ENCODE results near the gene F2. TPM values are rescaled to one million over a fixed set of nuclear protein-coding genes. Genes with fewer than 3 reads are reported as not detected.

F2 gene
- total and polyA plus RNA-seq, 7 experiments from 2014 or later: 0.15 TPM; not detected in 6

- peak overlapping the region in 7 of 10 donors; percentile 3 to 91 (median 56) for H3K4me3 Mint-ChIP-seq
- Histone ChIP-seq H3K36me3 (ENCODE audit: control insufficient read depth in 2 of 3, insufficient read depth in 3 of 3, low read length in 3 of 3) (peaks cover 15 to 47% (median 28%) of the 10 kb centered on the region in 3 experiments), H3K27me3 (ENCODE audit: control insufficient read depth in 2 of 2, insufficient read depth in 2 of 2, low read length in 2 of 2) (no peaks in the 10 kb centered on the region), H3K4me3 (ENCODE audit: low read length) (no peak overlapping the region), H3K27ac (ENCODE audit: low read depth, low read length) (no peak overlapping the region), H3K4me1 (ENCODE audit: control insufficient read depth in 2 of 2, insufficient read depth in 2 of 2, low read length in 2 of 2) (peaks cover 27 to 35% of the 10 kb centered on the region in 2 donors), H3K9me3 (ENCODE audit: control insufficient read depth in 2 of 3, low read length in 3 of 3) (no peaks in the 10 kb centered on the region)
- peak overlapping the region in 5 of 9 donors; percentile 35 to 81 (median 76) for H3K27ac Mint-ChIP-seq
- no peak for ATAC-seq
- peaks cover 38 to 69% (median 43%) of the 10 kb centered on the region in 7 donors for H3K4me1 Mint-ChIP-seq
- peaks cover 0 to 28% (median 8%) of the 10 kb centered on the region in 5 donors for H3K36me3 Mint-ChIP-seq
- ChIA-PET POLR2A (interaction anchor here (0.6 to 12.4 kb wide), 6 partner anchors 11 to 1164 kb away, joined by 3 to 135 read pairs (median 3); partner anchors contain the start of gene PEX16), CTCF (interaction anchor here (1.0 to 1.1 kb wide), 2 partner anchors 19 to 80 kb away, joined by 3 read pairs; partner anchors contain the start of genes ATG13 and HARBI1)
- no peak for DNase-seq
- intact Hi-C loops (cut with micrococcal nuclease): loop anchor here in 1 of 2 donors (5.0 kb wide), 1 partner anchor 860 kb away; no protein-coding TSS in a partner anchor
- H3K27me3 Mint-ChIP-seq: peaks cover 0 to 5% (median 0%) of the 10 kb centered on the region in 5 donors
- H3K9me3 Mint-ChIP-seq: peaks cover 0 to 2% (median 0%) of the 10 kb centered on the region in 11 donors
Observed at GRCh38 chr11:46697303-46697702, 21.7 kb upstream of the F2 start.

DNA sequence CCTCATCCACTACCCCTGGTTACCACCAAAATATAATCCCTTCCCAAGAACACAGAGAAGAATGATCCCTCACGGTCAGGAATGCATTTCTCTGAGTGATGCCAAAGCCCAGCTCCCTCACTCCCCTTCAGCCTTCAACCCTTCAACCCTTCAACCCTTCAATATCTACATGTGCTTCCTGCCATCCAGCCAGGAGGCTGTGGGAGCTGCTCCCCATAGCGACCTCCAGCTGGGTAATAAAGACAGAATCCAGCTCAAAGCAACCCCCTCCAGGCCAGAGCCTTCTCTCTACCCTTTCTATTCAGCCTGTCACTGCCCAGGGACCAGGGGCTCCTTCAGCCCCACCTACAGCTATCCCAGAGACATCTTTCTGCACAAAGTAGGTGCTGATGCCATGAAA is 21.3 kb upstream of the F2 start:
- H3K9me3 ChIP-seq (ENCODE audit: control insufficient read depth in 2 of 3, low read length in 3 of 3): no peaks in the 10 kb centered on the region
- peaks cover 0 to 5% (median 0%) of the 10 kb centered on the region in 5 donors for H3K27me3 Mint-ChIP-seq
- peaks cover 31 to 38% of the 10 kb centered on the region in 2 donors for H3K4me1 ChIP-seq (ENCODE audit: control insufficient read depth in 2 of 2, insufficient read depth in 2 of 2, low read length in 2 of 2)
- peaks cover 0 to 32% (median 8%) of the 10 kb centered on the region in 5 donors for H3K36me3 Mint-ChIP-seq
- CTCF ChIA-PET: interaction anchor here (1.0 kb wide), 1 partner anchor 19 kb away, joined by 3 read pairs; no protein-coding TSS in a partner anchor
- H3K27me3 ChIP-seq (ENCODE audit: control insufficient read depth in 2 of 2, insufficient read depth in 2 of 2, low read length in 2 of 2): no peaks in the 10 kb centered on the region
- no peak overlapping the region for H3K4me3 ChIP-seq (ENCODE audit: low read length)
- H3K4me1 Mint-ChIP-seq: peaks cover 42 to 73% (median 47%) of the 10 kb centered on the region in 7 donors
- intact Hi-C loops (cut with micrococcal nuclease): loop anchor here in 1 of 2 donors (5.0 kb wide), 1 partner anchor 860 kb away; no protein-coding TSS in a partner anchor
- DNase-seq (no peak), ATAC-seq (no peak)
- H3K9me3 Mint-ChIP-seq: peaks cover 0 to 2% (median 0%) of the 10 kb centered on the region in 11 donors
- no peak overlapping the region for H3K27ac ChIP-seq (ENCODE audit: low read depth, low read length)
- peak overlapping the region in 8 of 10 donors; percentile 3 to 100 (median 62) for H3K4me3 Mint-ChIP-seq
- POLR2A ChIA-PET: interaction anchor here (0.6 to 12.4 kb wide), 5 partner anchors 13 to 780 kb away, joined by 3 to 135 read pairs (median 3); partner anchors contain the start of gene PEX16
- peaks cover 15 to 48% (median 32%) of the 10 kb centered on the region in 3 experiments for H3K36me3 ChIP-seq (ENCODE audit: control insufficient read depth in 2 of 3, insufficient read depth in 3 of 3, low read length in 3 of 3)
- H3K27ac Mint-ChIP-seq: peak overlapping the region in 8 of 9 donors; percentile 35 to 81 (median 71)

GRCh38 chr11:46698597-46698996 is 20.4 kb upstream of the F2 start:
- CTCF ChIA-PET: interaction anchor here (0.7 to 4.3 kb wide), 3 partner anchors 15 to 28 kb away, joined by 3 to 20 read pairs (median 4); no protein-coding TSS in a partner anchor
- Histone ChIP-seq H3K27me3 (ENCODE audit: control insufficient read depth in 2 of 2, insufficient read depth in 2 of 2, low read length in 2 of 2) (no peaks in the 10 kb centered on the region), H3K4me3 (ENCODE audit: low read length) (no peak overlapping the region), H3K9me3 (ENCODE audit: control insufficient read depth in 2 of 3, low read length in 3 of 3) (no peaks in the 10 kb centered on the region), H3K4me1 (ENCODE audit: control insufficient read depth in 2 of 2, insufficient read depth in 2 of 2, low read length in 2 of 2) (peaks cover 33 to 38% of the 10 kb centered on the region in 2 donors), H3K36me3 (ENCODE audit: control insufficient read depth in 2 of 3, insufficient read depth in 3 of 3, low read length in 3 of 3) (peaks cover 15 to 50% (median 35%) of the 10 kb centered on the region in 3 experiments), H3K27ac (ENCODE audit: low read depth, low read length) (peak overlapping the region; percentile 34)
- peaks cover 4 to 40% (median 12%) of the 10 kb centered on the region in 5 donors for H3K36me3 Mint-ChIP-seq
- peak overlapping the region; percentile 91 to 100 (median 99) for H3K4me3 Mint-ChIP-seq
- peaks cover 48 to 82% (median 56%) of the 10 kb centered on the region in 7 donors for H3K4me1 Mint-ChIP-seq
- POLR2A ChIA-PET: interaction anchor here (0.6 to 12.4 kb wide), 4 partner anchors 15 to 113 kb away, joined by 3 to 135 read pairs (median 3); no protein-coding TSS in a partner anchor
- peaks cover 0 to 2% (median 0%) of the 10 kb centered on the region in 11 donors for H3K9me3 Mint-ChIP-seq
- peaks cover 0 to 5% (median 0%) of the 10 kb centered on the region in 5 donors for H3K27me3 Mint-ChIP-seq
- DNase-seq (no peak), ATAC-seq (no peak)
- H3K27ac Mint-ChIP-seq: peak overlapping the region; percentile 10 to 85 (median 60)
- intact Hi-C loops (cut with micrococcal nuclease): loop anchor here in 1 of 2 donors (5.0 kb wide), 1 partner anchor 861 kb away; no protein-coding TSS in a partner anchor

- DNase-seq (peak; percentile 94 to 99 (median 99)), ATAC-seq (peak; percentile 99)
- Mint-ChIP-seq H3K4me3 (peak within 1 kb of the TSS; percentile 91 to 100 (median 99)), H3K27me3 (peaks cover 0 to 5% (median 0%) of the 10 kb centered on the region in 5 donors), H3K36me3 (peaks cover 5 to 34% (median 19%) of the 10 kb centered on the region in 5 donors), H3K4me1 (peaks cover 40 to 71% (median 54%) of the 10 kb centered on the region in 7 donors), H3K9me3 (peaks cover 0 to 2% (median 0%) of the 10 kb centered on the region in 11 donors), H3K27ac (peak within 1 kb of the TSS; percentile 82 to 98 (median 96))
- H3K27ac ChIP-seq (ENCODE audit: low read depth, low read length): peak within 1 kb of the TSS; percentile 75
- POLR2A ChIA-PET: interaction anchor here (0.5 to 12.4 kb wide), 11 partner anchors 17 to 853 kb away, joined by 3 to 135 read pairs (median 4); partner anchors contain the start of genes ACP2, AMBRA1, ATG13 and CRY2
- peaks cover 33 to 38% of the 10 kb centered on the region in 2 donors for H3K4me1 ChIP-seq (ENCODE audit: control insufficient read depth in 2 of 2, insufficient read depth in 2 of 2, low read length in 2 of 2)
- CTCF ChIA-PET: interaction anchor here (2.2 to 4.3 kb wide), 2 partner anchors 26 to 30 kb away, joined by 10 to 20 read pairs; no protein-coding TSS in a partner anchor
- H3K4me3 ChIP-seq (ENCODE audit: low read length): peak within 1 kb of the TSS; percentile 95
- H3K9me3 ChIP-seq (ENCODE audit: control insufficient read depth in 2 of 3, low read length in 3 of 3): no peaks in the 10 kb centered on the region
- intact Hi-C loops (cut with micrococcal nuclease): loop anchor here (1.0 to 10.0 kb wide), 24 partner anchors 25 to 1346 kb away; partner anchors contain the start of genes AMBRA1 (in 2 of the 2), ARFGAP2 (in 2 of the 2), ATG13 (in 2 of the 2) and CSTPP1 (in 2 of the 2)
- H3K36me3 ChIP-seq (ENCODE audit: control insufficient read depth in 2 of 3, insufficient read depth in 3 of 3, low read length in 3 of 3): peaks cover 8 to 48% (median 20%) of the 10 kb centered on the region in 3 experiments
- H3K27me3 ChIP-seq (ENCODE audit: control insufficient read depth in 2 of 2, insufficient read depth in 2 of 2, low read length in 2 of 2): no peaks in the 10 kb centered on the region
Observed at GRCh38 chr11:46700241-46701077, 18.6 kb upstream of the F2 start, which contains the start of the genes ARHGAP1 and ZNF408. Gene ARHGAP1 (minus strand): TSS chr11:46700619. CDS start chr11:46696107, 4,512 bp downstream. Gene ZNF408 (plus strand): TSS chr11:46701031. CDS start chr11:46701048, 17 bp downstream.

DNA sequence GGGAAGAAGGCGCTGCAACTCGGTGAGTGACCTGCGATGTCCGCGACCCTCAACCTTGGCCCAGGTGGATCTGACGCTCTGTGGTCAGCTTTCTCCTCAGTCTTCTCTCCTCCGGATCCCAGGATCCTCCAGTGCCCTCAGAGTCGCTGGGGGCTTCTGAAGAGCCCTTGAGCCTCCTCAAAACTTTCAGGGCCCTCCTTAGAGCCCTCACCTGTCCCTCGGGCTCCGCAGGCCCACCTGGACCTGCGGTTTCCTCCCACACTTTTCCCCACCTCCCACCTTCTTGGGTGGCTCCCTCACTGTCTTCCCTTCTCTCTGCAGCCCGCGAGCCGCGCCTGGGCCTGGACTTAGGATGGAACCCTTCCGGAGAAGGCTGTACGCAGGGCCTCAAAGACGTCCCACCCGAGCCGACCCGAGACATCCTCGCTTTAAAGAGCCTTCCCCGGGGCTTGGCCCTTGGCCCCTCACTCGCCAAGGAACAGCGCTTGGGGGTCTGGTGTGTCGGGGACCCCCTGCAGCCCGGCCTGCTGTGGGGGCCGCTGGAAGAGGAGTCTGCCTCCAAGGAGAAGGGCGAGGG is 17.8 kb upstream of the F2 start:
- intact Hi-C loops (cut with micrococcal nuclease): loop anchor here (2.0 to 10.0 kb wide), 10 partner anchors 236 to 1346 kb away; partner anchors contain the start of genes ACP2 (in 1 of the 2), CRY2 (in 1 of the 2), CSTPP1 (in 1 of the 2) and DGKZ (in 1 of the 2)
- CTCF ChIA-PET: interaction anchor here (1.0 to 4.3 kb wide), 3 partner anchors 8 to 31 kb away, joined by 3 to 20 read pairs (median 10); no protein-coding TSS in a partner anchor
- no peaks in the 10 kb centered on the region for H3K9me3 ChIP-seq (ENCODE audit: control insufficient read depth in 2 of 3, low read length in 3 of 3)
- Mint-ChIP-seq H3K4me3 (peak overlapping the region; percentile 91 to 100 (median 99)), H3K36me3 (peaks cover 5 to 32% (median 15%) of the 10 kb centered on the region in 5 donors), H3K4me1 (peaks cover 39 to 64% (median 47%) of the 10 kb centered on the region in 7 donors), H3K27ac (peak overlapping the region; percentile 82 to 98 (median 96)), H3K9me3 (peaks cover 0 to 2% (median 0%) of the 10 kb centered on the region in 11 donors), H3K27me3 (peaks cover 0 to 5% (median 0%) of the 10 kb centered on the region in 5 donors)
- DNase-seq (peak in 1 of 9 donors; percentile 34), ATAC-seq (no peak)
- POLR2A ChIA-PET: interaction anchor here (0.8 to 12.4 kb wide), 9 partner anchors 15 to 854 kb away, joined by 3 to 135 read pairs (median 4); partner anchors contain the start of genes ACP2, AMBRA1, ATG13 and CRY2
- H3K4me1 ChIP-seq (ENCODE audit: control insufficient read depth in 2 of 2, insufficient read depth in 2 of 2, low read length in 2 of 2): peaks cover 33 to 38% of the 10 kb centered on the region in 2 donors
- H3K27ac ChIP-seq (ENCODE audit: low read depth, low read length): peak overlapping the region; percentile 75
- H3K36me3 ChIP-seq (ENCODE audit: control insufficient read depth in 2 of 3, insufficient read depth in 3 of 3, low read length in 3 of 3): peaks cover 5 to 48% (median 14%) of the 10 kb centered on the region in 3 experiments
- H3K27me3 ChIP-seq (ENCODE audit: control insufficient read depth in 2 of 2, insufficient read depth in 2 of 2, low read length in 2 of 2): no peaks in the 10 kb centered on the region
- H3K4me3 ChIP-seq (ENCODE audit: low read length): peak overlapping the region; percentile 95

Data from naive thymus-derived CD4-positive, alpha-beta T cell (primary cell).